A673 (cell line): ENCODE data around the gene ACBD7. TPM values are rescaled to one million over a fixed set of nuclear protein-coding genes. Genes with fewer than 3 reads are reported as not detected.

Source experiments
- BruUV-seq: library from RNA; stranded (reverse); fragments of 400-500 nt; replicated peaks from 2 replicates; lab custom pipeline; 2021; lab: Mats Ljungman, UMichigan
- CTCF ChIA-PET: fragments of 300-600 bp; sonication (Branson Sonifier 250); formaldehyde crosslinking; loops from one replicate; lab custom pipeline; 2022; ENCODE audit warnings: antibody characterized with exemption; lab: Charles Lee
- POLR2A ChIA-PET: fragments of 300-600 bp; sonication (Branson Sonifier 250); formaldehyde crosslinking; loops from one replicate; lab custom pipeline; 2022; ENCODE audit warnings: antibody characterized with exemption; ENCODE audit not compliant: low non-redundant PET; lab: Charles Lee
- DNase-seq: peaks from one replicate; pipeline ENCODE4 v3.0.0-alpha.2; 2015; ENCODE audit warnings: low spot score
- H3K27ac ChIP-seq: fragments of 200-600 bp; sonication (generic); 2 replicates; pipeline ENCODE4 v1.5.1; 2016; ENCODE audit warnings: mixed run types, low read depth, mild to moderate bottlenecking, mixed read lengths, antibody characterized with exemption, low read length; ENCODE audit not compliant: poor library complexity, severe bottlenecking
- H3K27me3 ChIP-seq: fragments of 200-600 bp; sonication (generic); replicated peaks from 2 replicates; pipeline ENCODE4 v1.6.1; 2017; ENCODE audit warnings: mixed run types, low read depth, mild to moderate bottlenecking, mixed read lengths, antibody characterized with exemption, low read length; ENCODE audit not compliant: insufficient read depth, poor library complexity
- H3K36me3 ChIP-seq: fragments of 200-600 bp; sonication (generic); 2 replicates; pipeline ENCODE4 v1.6.1; 2016; ENCODE audit warnings: mixed run types, mild to moderate bottlenecking, mixed read lengths, antibody characterized with exemption, low read length; ENCODE audit not compliant: insufficient read depth, poor library complexity, severe bottlenecking
- H3K4me1 ChIP-seq: fragments of 200-600 bp; sonication (generic); 2 replicates; pipeline ENCODE4 v1.6.1; 2017; ENCODE audit warnings: mixed run types, mild to moderate bottlenecking, mixed read lengths, antibody characterized with exemption, low read length; ENCODE audit not compliant: insufficient read depth, poor library complexity, severe bottlenecking
- H3K4me3 ChIP-seq: fragments of 200-600 bp; sonication (generic); 2 replicates; pipeline ENCODE4 v1.5.1; 2016; ENCODE audit warnings: low read depth, mixed run types, mild to moderate bottlenecking, mixed read lengths, low read length; ENCODE audit not compliant: poor library complexity, severe bottlenecking
- H3K9me3 ChIP-seq: fragments of 200-600 bp; sonication (generic); 2 replicates; pipeline ENCODE4 v1.6.1; 2016; ENCODE audit warnings: mixed run types, low read depth, mild to moderate bottlenecking, mixed read lengths, antibody characterized with exemption, low read length; ENCODE audit not compliant: poor library complexity, severe bottlenecking
- EZH2 ChIP-seq: fragments of 200-600 bp; sonication (generic); IDR thresholded peaks from 2 replicates; pipeline ENCODE4 v1.6.1; 2017; ENCODE audit warnings: borderline replicate concordance, low read depth, mild to moderate bottlenecking, mixed read lengths, antibody characterized with exemption, low read length; ENCODE audit not compliant: poor library complexity, severe bottlenecking
- intact Hi-C: fragments of 100-400 bp; cut with micrococcal nuclease; formaldehyde crosslinking; loops from one replicate; pipeline ENCODE4 v1.10.0; 2022; ENCODE audit not compliant: unreplicated experiment
- total RNA-seq: library from RNA; stranded (reverse); gene quantifications from 2 replicates; pipeline ENCODE4 v1.2.3, GENCODE V29; 2021
- TF ChIP-seq, protein P1 (sequence below): fragments of 300-800, 200-600 bp; sonication (generic); conservative IDR thresholded peaks from 2 replicates; pipeline ENCODE4 v1.5.1; 2017; ENCODE audit warnings: low read depth, mild to moderate bottlenecking, antibody characterized with exemption, low read length, moderate library complexity, mixed read lengths

The ACBD7 gene
- total RNA-seq, 1 experiment from 2014 or later: 2.0 TPM

DNA sequence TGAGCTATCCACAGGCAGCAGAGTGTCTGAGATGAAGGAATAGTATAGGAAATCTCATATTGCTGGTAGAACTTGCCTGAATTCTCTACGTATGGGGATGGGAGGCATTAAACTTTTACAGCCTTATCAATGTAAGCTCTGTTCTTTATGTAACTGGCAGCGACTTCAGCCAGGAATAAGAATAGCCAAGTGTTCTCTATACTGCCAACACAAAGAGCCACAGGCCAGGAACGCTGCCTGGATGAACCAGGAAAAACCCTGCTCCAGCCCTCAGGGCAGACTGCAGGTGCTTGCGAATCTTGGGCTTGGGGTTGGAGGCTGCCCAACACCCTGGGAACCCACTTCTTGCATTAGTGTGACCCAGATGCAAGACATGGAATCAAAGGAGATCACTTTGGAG is 50.9 kb downstream of the ACBD7 start:
- no peak for TF ChIP-seq EZH2
- TF ChIP-seq, protein P1, sequence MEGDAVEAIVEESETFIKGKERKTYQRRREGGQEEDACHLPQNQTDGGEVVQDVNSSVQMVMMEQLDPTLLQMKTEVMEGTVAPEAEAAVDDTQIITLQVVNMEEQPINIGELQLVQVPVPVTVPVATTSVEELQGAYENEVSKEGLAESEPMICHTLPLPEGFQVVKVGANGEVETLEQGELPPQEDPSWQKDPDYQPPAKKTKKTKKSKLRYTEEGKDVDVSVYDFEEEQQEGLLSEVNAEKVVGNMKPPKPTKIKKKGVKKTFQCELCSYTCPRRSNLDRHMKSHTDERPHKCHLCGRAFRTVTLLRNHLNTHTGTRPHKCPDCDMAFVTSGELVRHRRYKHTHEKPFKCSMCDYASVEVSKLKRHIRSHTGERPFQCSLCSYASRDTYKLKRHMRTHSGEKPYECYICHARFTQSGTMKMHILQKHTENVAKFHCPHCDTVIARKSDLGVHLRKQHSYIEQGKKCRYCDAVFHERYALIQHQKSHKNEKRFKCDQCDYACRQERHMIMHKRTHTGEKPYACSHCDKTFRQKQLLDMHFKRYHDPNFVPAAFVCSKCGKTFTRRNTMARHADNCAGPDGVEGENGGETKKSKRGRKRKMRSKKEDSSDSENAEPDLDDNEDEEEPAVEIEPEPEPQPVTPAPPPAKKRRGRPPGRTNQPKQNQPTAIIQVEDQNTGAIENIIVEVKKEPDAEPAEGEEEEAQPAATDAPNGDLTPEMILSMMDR: no peak
- Histone ChIP-seq H3K4me1 (no peaks in the 10 kb centered on the region), H3K27ac (no peak overlapping the region), H3K9me3 (no peaks in the 10 kb centered on the region), H3K4me3 (no peak overlapping the region), H3K36me3 (no peaks in the 10 kb centered on the region), H3K27me3 (no peaks in the 10 kb centered on the region)
- ChIA-PET CTCF (no interaction called here), POLR2A (no interaction called here)
- BruUV-seq: no TSS peak
- intact Hi-C loops: no loop called here
- DNase-seq: no peak

DNA sequence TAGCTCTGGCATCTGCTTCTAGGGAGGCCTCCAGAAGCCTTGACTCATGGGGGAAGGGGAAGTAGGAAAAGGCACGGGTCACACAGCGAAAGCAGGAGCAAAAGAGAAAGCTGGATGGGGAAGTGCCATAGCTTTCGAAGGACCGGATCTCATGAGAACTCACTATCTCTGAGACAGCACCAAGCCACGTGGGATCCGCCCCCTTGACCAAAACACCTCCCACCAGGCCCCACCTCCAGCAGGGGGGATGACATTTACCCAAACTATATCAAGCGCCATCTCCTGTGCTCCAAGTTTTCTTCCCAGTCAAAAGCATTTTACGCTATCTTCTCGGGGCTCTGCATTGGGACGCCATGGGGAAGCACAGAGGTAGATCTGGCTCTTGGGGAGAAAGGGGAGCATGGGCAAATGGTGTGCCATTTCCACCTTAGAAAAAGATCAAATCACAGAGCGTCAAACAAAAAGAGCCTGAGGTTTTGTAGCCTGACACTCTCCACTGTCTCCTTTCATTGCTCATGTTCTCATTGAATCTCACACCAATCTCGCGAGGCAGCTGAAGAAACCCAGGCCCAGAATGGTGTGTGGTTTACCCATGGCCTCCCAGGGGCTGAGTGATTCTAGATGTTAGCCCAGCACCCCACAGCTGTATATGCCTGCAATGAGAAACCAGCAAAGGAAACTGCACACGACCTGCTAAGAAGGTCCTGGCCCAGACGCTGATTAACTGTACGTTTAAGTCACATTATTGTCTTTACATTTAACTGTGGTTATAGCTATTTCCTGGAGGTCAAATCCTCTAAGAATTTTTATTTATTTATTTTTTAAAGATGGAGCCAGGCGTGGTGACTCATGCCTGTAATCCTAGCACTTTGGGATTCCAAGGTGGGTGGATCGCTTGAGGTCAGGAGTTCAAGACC is 52.9 kb downstream of the ACBD7 start:
- Histone ChIP-seq H3K27me3 (no peaks in the 10 kb centered on the region), H3K4me1 (no peaks in the 10 kb centered on the region), H3K9me3 (no peaks in the 10 kb centered on the region), H3K4me3 (no peak overlapping the region), H3K36me3 (no peaks in the 10 kb centered on the region), H3K27ac (no peak overlapping the region)
- BruUV-seq: no TSS peak
- intact Hi-C loops: no loop called here
- DNase-seq: no peak
- TF ChIP-seq, protein P1: no peak
- no peak for TF ChIP-seq EZH2
- POLR2A ChIA-PET: no interaction called here
- CTCF ChIA-PET: no interaction called here

DNA sequence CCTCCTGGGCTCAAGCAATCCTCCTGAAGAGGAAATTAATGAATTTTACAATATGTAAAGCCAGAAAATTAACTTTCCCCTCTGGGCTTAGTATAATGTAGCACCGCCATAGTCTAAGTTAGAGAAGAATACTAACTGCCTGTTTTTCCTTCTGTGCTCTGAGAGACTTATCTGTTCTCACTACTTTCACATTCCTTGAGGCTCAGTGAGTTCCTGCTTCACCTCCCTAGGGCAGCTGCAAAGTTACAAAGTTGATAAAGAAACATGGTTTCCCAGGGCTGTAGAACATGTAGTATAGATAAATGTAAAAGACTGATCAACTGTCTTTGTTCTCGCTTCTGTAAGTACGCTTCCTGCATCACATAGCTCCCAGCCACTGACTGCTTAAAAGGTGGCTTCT is 60.8 kb downstream of the ACBD7 start:
- ChIA-PET CTCF (no interaction called here), POLR2A (no interaction called here)
- TF ChIP-seq, protein P1: no peak
- no peak for TF ChIP-seq EZH2
- H3K4me3 ChIP-seq: no peak overlapping the region
- no TSS peak for BruUV-seq
- H3K27ac ChIP-seq: no peak overlapping the region
- DNase-seq: no peak
- no peaks in the 10 kb centered on the region for H3K4me1 ChIP-seq
- H3K9me3 ChIP-seq: no peaks in the 10 kb centered on the region
- intact Hi-C loops: no loop called here
- H3K27me3 ChIP-seq: no peaks in the 10 kb centered on the region
- no peaks in the 10 kb centered on the region for H3K36me3 ChIP-seq

Other genes with a start within 250 kb of the ACBD7 start
- 78.8 and 83.2 TPM in 2 replicates for gene SUV39H2, start 209.9 kb downstream of the ACBD7 start, total RNA-seq
- 13.1 and 14.6 TPM in 2 replicates for gene DCLRE1C, start 134.7 kb downstream of the ACBD7 start, total RNA-seq
- 1.4 TPM in 1 of 2 replicates, not detected in the other for gene MEIG1, start 129.4 kb downstream of the ACBD7 start, total RNA-seq
- gene OLAH, start 44.8 kb downstream of the ACBD7 start, total RNA-seq: 1.1 and 1.6 TPM in 2 replicates
- gene RPP38, start 8.6 kb upstream of the ACBD7 start, total RNA-seq: 20.9 and 23.8 TPM in 2 replicates
- gene NMT2, start 79.9 kb upstream of the ACBD7 start, total RNA-seq: 15.7 and 16.3 TPM in 2 replicates